GM19395 (cell line): ENCODE results near the gene LFNG.

ENCODE experiments used
- ATAC-seq: cut with Tn5 transposase; IDR thresholded peaks from one replicate; pipeline ENCODE4 v1.9.1; 2021; ENCODE audit warnings: mild to moderate bottlenecking, moderate library complexity; ENCODE audit not compliant: unreplicated experiment

LFNG gene

GRCh38 chr7:2568521-2569223 lies 49.1 kb downstream of the LFNG start:
- no peak for ATAC-seq

- ATAC-seq, result no peak
Observed at GRCh38 chr7:2569421-2569820, 49.8 kb downstream of the LFNG start.

DNA sequence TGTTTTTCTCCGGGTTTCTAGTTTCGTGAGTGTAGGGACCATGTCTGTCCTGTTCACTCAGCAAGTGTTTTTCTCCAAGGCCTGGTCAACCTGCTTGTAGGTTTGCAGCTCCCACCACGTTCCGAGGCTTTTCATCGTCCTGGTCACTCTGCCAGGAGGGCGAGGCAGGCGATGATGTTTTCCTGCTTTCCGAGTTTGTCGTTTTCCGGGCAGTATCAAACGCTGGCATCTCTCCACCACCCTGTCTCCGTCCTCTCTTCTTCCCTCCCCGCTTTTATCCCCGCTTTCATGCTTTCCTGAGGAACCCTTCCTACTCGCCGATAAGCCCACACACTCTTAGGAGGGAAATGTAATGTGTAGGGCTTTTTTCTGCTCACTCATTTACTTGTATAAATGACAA lies 50.4 kb downstream of the LFNG start:
- no peak for ATAC-seq

DNA sequence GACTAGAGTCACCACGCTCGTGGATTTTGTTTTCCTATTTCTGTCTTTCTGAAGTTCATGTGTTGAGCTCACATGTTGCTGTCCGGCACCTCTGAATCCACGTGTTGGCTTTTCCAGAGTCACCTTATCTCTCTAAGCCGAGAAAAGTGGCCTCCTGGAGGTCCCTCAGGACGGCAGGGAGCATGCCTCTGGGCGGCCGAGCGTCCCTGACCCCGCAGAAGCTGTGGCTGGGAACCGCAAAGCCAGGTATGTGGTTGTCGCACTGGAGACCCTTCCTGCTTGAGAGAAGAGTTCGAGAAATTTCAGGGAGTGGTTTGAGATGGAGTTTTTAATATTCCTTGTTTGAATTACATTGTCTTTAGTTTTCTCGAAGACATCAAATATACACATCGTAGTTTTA lies 51.8 kb downstream of the LFNG start:
- no peak for ATAC-seq

- no peak for ATAC-seq
Observed at GRCh38 chr7:2572101-2572842, 52.7 kb downstream of the LFNG start.

GRCh38 chr7:2573761-2574160 lies 54.2 kb downstream of the LFNG start:
- no peak for ATAC-seq

DNA sequence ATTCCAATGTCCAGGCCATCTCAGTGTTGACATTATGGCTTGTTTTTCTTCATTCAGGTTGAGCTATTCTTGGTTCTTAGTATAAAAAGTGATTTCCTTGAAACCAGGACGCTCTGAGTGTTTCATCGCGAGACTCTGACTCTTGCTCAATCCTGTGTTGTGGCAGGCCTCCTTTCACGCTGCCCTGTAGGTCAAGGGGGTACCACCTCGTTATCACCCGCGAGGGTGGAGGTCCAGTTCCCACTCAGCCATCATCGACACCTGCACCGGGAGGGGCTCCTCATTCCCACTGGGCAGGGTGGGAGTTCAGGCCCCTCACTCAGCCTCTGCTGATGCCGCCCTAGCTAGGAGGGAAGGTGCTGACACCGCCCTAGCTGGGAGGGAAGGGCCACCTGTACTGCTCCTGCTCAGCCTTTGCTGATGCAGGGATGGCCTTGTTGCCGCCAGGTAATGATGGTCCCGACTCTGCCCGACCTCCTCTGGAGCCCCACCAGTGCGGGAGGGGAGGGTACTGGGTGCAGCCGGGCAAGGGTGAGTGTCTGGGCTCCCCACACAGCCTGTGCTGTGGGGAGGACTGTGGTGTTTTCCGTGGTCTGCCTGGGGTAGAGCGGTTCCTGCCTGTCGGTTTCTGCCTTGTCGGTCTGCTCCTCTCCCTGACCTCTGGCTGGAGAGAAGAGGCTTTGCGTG lies 55.6 kb downstream of the LFNG start:
- no peak for ATAC-seq

DNA sequence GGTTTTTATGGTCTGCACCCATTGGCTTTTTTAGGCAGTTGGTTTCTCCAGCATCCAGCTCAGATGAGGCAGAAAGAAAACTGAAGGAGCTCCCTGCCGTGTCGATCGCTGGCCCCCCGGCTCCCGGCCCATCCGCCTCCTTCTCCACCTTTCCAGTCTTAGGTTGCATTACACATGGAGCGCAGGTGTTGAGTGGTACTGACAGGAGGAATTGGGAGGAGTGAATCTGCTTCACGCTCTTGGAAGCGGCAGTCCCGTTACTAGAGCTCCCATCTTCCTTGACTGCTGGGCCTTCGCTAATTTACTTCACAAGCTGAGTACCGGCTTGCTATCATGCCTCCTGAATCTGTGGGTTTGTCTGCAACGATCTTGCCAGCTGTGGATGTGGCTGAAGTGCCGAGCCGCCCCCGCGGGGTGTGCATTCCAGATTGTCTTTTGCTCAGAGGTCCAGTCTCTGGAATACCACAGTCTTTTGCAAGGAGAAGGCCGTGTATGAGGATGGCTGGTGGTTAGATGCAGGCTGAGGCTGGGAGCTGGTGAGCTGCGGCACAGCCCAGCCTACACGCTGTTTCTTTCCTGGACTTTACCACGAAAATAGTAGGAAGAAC lies 56.3 kb downstream of the LFNG start:
- ATAC-seq, result no peak

DNA sequence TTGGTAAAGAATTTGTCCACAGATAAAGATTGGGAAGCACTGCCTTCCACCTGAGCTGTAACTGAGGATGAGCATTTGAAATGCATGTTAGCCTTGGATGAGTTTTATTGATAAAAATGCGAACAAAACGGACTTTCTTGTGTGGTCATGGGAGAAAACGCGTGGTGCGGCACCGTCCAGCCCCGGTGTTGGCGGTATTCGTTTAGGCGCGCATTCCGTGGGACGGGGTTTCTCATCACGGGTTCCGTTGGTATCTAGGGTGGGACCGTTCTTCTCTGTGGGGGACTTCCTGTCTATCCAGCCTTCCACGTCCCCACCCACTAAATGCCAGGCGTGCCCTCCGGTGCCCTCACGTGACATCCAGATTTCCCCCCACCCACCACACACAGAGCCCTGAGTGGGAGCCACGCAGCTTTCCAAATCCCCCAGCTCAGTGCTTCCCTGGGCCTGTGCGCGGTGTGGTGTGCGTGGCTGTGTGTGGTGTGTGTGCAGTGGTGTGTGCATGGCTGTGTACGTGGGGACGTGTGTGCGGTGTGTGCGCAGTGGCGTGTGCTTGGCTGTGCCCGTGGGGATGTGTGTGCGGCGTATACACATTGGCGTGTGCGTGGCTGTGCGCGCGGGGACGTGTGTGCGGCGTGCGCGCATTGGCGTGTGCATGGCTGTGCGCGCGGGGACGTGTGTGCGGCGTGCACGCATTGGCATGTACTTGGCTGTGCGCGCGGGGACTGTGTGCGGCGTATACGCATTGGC lies 57.3 kb downstream of the LFNG start:
- no peak for ATAC-seq
